ENCODE results near the gene TBC1D22A. TPM values are rescaled to one million over a fixed set of nuclear protein-coding genes. Genes with fewer than 3 reads are reported as not detected.

TBC1D22A gene
- total RNA-seq, 1 donor from 2014 or later = 18.9 TPM

DNA sequence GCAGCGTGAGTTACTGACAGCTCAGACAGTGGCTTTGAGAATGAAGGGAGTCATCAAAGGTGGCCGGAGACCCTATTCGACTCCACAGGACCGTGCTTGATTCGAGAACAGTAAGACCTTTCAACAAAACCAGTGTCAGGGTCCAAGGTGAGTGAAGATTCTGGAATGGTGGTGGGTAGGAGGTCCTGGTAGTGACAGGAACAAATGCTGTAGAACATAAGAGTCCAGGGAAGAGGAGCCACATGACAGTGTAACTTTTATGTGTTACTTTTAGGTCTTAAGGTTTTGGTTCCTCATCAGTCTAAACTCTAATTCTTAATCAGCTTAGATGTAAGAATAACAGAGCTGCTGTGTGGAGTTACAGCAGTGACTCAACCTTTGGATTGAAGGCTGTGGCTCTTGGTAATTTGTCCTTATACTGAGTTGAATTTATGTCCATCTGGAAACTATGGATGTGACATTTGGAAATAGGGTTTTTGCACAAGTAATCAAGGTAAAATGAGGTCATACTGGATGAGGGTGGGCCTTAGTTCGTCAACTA, 1.8 kb downstream of the TBC1D22A start:
- Mint-ChIP-seq H3K4me3 (ENCODE audit: unreplicated experiment) (peak overlapping the region; percentile 99), H3K27me3 (ENCODE audit: low read depth) (no peaks in the 10 kb centered on the region), H3K9me3 (ENCODE audit: low read depth) (no peaks in the 10 kb centered on the region), H3K4me1 (ENCODE audit: low read depth) (peaks cover 49% of the 10 kb centered on the region), H3K27ac (ENCODE audit: unreplicated experiment) (peak overlapping the region; percentile 10), H3K36me3 (ENCODE audit: low read depth) (no peaks in the 10 kb centered on the region)
- TF ChIP-seq, protein P1, sequence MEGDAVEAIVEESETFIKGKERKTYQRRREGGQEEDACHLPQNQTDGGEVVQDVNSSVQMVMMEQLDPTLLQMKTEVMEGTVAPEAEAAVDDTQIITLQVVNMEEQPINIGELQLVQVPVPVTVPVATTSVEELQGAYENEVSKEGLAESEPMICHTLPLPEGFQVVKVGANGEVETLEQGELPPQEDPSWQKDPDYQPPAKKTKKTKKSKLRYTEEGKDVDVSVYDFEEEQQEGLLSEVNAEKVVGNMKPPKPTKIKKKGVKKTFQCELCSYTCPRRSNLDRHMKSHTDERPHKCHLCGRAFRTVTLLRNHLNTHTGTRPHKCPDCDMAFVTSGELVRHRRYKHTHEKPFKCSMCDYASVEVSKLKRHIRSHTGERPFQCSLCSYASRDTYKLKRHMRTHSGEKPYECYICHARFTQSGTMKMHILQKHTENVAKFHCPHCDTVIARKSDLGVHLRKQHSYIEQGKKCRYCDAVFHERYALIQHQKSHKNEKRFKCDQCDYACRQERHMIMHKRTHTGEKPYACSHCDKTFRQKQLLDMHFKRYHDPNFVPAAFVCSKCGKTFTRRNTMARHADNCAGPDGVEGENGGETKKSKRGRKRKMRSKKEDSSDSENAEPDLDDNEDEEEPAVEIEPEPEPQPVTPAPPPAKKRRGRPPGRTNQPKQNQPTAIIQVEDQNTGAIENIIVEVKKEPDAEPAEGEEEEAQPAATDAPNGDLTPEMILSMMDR (IDR thresholded peaks at IDR 0.05) = no peak
- DNase-seq (ENCODE audit: low spot score) = peak; percentile 8

DNA sequence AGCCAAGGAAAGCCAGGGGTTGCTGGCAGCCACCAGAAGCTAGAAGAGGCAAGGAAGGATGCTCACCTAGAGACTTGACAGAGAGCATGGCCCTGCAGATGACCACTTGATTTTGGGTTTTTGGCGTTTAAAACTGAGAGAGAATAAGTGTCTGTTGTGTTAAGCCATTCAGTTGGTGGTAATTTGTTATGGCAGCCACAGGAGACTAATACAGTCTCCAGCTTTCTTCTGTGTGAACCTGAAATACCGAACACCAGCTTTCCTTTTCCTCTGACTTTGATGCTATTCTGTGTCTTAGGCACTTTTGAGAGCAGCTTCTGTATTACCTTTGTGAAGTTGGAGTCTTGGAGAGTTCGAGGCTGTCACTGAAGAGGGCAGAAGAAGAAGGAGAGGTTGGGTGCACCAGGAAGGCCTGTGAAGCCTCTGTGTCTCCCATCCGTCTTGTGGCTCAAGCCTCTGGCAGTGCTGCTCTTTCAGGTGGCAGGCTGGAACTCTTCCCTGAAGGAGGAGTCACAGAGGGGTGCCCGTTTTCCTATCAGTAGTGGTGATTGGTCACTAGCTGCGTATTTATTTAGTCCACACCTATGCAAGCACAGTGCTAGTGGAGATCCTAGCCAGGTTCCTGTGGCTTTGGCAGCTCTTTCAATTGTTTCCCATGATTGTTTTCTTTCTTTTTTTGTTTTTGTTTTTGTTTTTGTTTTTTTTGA, 2.5 kb downstream of the TBC1D22A start:
- DNase-seq (ENCODE audit: low spot score) = peak; percentile 12
- no peak overlapping the region for H3K4me3 Mint-ChIP-seq (ENCODE audit: unreplicated experiment)
- H3K4me1 Mint-ChIP-seq (ENCODE audit: low read depth) = peaks cover 49% of the 10 kb centered on the region
- H3K27ac Mint-ChIP-seq (ENCODE audit: unreplicated experiment) = no peak overlapping the region
- no peaks in the 10 kb centered on the region for H3K36me3 Mint-ChIP-seq (ENCODE audit: low read depth)
- H3K9me3 Mint-ChIP-seq (ENCODE audit: low read depth) = no peaks in the 10 kb centered on the region
- TF ChIP-seq, protein P1 (IDR thresholded peaks at IDR 0.05) = no peak
- no peaks in the 10 kb centered on the region for H3K27me3 Mint-ChIP-seq (ENCODE audit: low read depth)

DNA sequence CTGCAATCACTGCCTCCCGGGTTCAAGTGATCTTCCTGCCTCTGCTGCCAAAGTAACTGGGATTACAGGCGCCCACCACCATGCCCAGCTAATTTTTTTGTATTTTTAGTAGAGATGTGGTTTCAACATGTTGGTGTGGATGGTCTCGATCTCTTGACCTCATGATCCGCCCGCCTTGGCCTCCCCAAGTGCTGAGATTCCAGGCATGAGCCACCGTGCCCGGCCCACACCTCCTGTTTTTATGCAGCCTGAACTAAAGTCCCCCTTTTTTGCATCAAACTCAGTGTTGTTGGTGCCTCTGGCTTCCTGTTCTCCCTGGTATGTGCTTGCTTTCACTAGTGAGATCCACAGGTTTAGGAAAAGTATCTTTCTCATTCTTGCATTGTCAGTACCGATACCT, 4.2 kb downstream of the TBC1D22A start:
- Mint-ChIP-seq H3K9me3 (ENCODE audit: low read depth) (no peaks in the 10 kb centered on the region), H3K4me1 (ENCODE audit: low read depth) (peaks cover 42% of the 10 kb centered on the region), H3K27ac (ENCODE audit: unreplicated experiment) (no peak overlapping the region), H3K4me3 (ENCODE audit: unreplicated experiment) (no peak overlapping the region), H3K27me3 (ENCODE audit: low read depth) (no peaks in the 10 kb centered on the region), H3K36me3 (ENCODE audit: low read depth) (no peaks in the 10 kb centered on the region)
- TF ChIP-seq, protein P1 (IDR thresholded peaks at IDR 0.05) = no peak
- peak; percentile 38 for DNase-seq (ENCODE audit: low spot score)

DNA sequence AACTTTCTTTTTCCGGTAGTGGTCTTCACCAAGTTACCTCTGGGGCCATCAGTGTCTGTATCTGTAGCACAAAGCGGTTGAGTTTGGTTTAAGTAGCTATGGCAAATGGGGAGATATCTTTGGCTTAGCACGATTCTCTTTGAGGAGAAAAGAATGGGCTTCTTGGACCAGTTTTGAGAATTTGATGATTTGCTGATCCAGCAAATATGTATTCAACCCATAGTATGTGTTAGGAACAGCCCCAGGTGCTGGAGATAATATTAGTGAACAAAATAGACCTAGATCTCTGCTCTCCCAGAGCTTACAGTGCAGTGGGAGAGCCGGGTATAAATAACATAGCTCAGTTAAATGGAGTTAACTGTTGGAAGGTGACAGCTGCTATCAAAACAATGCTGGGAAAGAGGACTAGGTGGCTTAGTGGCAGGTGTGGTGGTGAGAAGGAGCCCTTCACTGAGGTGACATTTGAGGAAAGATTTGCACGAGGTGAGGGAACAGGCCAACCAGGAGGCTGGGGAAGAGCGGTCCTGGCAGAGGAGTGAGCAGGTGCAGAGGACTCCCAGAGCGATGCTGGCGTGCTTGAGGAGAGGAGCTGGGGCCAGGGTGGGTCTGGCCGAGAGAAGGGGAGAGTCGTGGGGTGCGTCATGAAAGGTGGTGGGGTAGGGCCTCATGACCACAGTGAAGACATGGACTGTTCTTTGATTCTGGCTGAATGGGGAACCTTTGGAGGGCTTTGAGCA, 5.0 kb downstream of the TBC1D22A start:
- Mint-ChIP-seq H3K4me1 (ENCODE audit: low read depth) (peaks cover 35% of the 10 kb centered on the region), H3K4me3 (ENCODE audit: unreplicated experiment) (no peak overlapping the region)
- peak; percentile 62 for DNase-seq (ENCODE audit: low spot score)

DNA sequence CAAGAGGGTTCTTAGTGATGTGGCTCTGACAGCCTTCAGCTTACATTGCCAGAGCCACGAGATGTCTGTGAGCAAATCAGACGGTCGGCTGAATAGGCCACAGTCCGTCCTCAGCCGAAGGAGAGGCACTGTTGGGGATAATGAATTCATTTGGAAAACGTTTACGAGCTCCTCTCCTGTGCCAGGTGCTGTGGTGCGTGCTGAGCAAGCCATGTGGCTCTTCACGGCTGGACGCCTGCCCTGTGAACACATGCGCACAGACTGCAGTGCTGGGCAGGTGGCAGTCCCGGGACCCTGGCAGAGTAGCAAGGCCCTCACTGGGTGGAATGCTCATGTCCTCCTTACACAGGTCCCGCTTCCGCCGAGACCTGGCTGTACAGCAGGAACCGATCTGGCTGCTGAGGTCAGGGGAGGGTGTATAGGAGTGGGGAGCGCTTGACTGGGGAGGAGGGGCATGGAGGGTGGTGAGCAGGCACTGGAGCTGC, 6.8 kb downstream of the TBC1D22A start:
- Mint-ChIP-seq H3K36me3 (ENCODE audit: low read depth) (no peaks in the 10 kb centered on the region), H3K4me3 (ENCODE audit: unreplicated experiment) (no peak overlapping the region), H3K4me1 (ENCODE audit: low read depth) (peaks cover 32% of the 10 kb centered on the region), H3K9me3 (ENCODE audit: low read depth) (no peaks in the 10 kb centered on the region), H3K27ac (ENCODE audit: unreplicated experiment) (peak overlapping the region; percentile 90), H3K27me3 (ENCODE audit: low read depth) (no peaks in the 10 kb centered on the region)
- peak; percentile 75 for DNase-seq (ENCODE audit: low spot score)
- TF ChIP-seq, protein P1 (IDR thresholded peaks at IDR 0.05) = no peak

More for the DNA sequence above, 5.0 kb downstream of the TBC1D22A start:
- Mint-ChIP-seq H3K9me3 (ENCODE audit: low read depth) (no peaks in the 10 kb centered on the region), H3K27me3 (ENCODE audit: low read depth) (no peaks in the 10 kb centered on the region), H3K27ac (ENCODE audit: unreplicated experiment) (peak overlapping the region; percentile 90), H3K36me3 (ENCODE audit: low read depth) (no peaks in the 10 kb centered on the region)
- TF ChIP-seq, protein P1 (IDR thresholded peaks at IDR 0.05) = no peak
